WTC11 (cell line): ENCODE results near the gene MYBPHL. TPM values are rescaled to one million over a fixed set of nuclear protein-coding genes. Genes with fewer than 3 reads are reported as not detected.
A peak's percentile ranks its signal among the peaks of the same experiment; 100 is the strongest.

Experiments used
- ATAC-seq: fragments of 200-7000 bp; cut with Tn5 transposase; 2 replicates; pipeline ENCODE4 v1.10.0; 2021; ENCODE audit warnings: mild to moderate bottlenecking, moderate library complexity
- CTCF ChIA-PET: fragments of 300-600 bp; sonication (Branson Sonifier 250); formaldehyde crosslinking; loops from one replicate; lab custom pipeline; 2021; ENCODE audit warnings: antibody characterized with exemption; lab: Charles Lee
- POLR2A ChIA-PET: fragments of 350-600 bp; sonication (Branson Sonifier 250); formaldehyde crosslinking; loops from one replicate; lab custom pipeline; 2021; ENCODE audit warnings: antibody characterized with exemption; lab: Charles Lee
- DNase-seq: peaks from one replicate; pipeline ENCODE4 v3.0.0; 2021; ENCODE audit warnings: low spot score
- H3K27ac Mint-ChIP-seq: 2 replicates; pipeline ENCODE4 v1.8.0; 2021; ENCODE audit warnings: mixed read lengths
- H3K27me3 Mint-ChIP-seq: 2 replicates; pipeline ENCODE4 v1.8.0; 2021; ENCODE audit warnings: low read depth, mild to moderate bottlenecking, moderate library complexity, mixed read lengths
- H3K36me3 Mint-ChIP-seq: 2 replicates; pipeline ENCODE4 v1.8.0; 2021; ENCODE audit warnings: mixed read lengths
- H3K4me1 Mint-ChIP-seq: 2 replicates; pipeline ENCODE4 v1.8.0; 2022; ENCODE audit warnings: mixed read lengths
- H3K4me3 Mint-ChIP-seq: 2 replicates; pipeline ENCODE4 v1.8.0; 2021; ENCODE audit warnings: mild to moderate bottlenecking, moderate library complexity, mixed read lengths
- H3K9me3 Mint-ChIP-seq: 2 replicates; pipeline ENCODE4 v1.8.0; 2021; ENCODE audit warnings: mixed read lengths
- ELF4 ChIP-seq: sonication (generic); formaldehyde crosslinking; IDR thresholded peaks from 2 replicates; pipeline ENCODE4 v1.8.1; 2022; ENCODE audit warnings: low read depth, mild to moderate bottlenecking, moderate library complexity, missing genetic modification reagents
- ESRRA ChIP-seq: sonication (generic); formaldehyde crosslinking; IDR thresholded peaks from 2 replicates; pipeline ENCODE4 v1.8.1; 2022; ENCODE audit warnings: mild to moderate bottlenecking, missing genetic modification reagents, borderline replicate concordance
- FOXJ3 ChIP-seq: sonication (generic); formaldehyde crosslinking; IDR thresholded peaks from 2 replicates; pipeline ENCODE4 v1.9.0; 2021; ENCODE audit warnings: missing genetic modification reagents, mild to moderate bottlenecking, borderline replicate concordance
- JUN ChIP-seq: sonication (generic); formaldehyde crosslinking; IDR thresholded peaks from 2 replicates; pipeline ENCODE4 v1.8.0; 2023; ENCODE audit warnings: mild to moderate bottlenecking, missing genetic modification reagents
- NFATC4 ChIP-seq: fragments of 250-450 bp; sonication (Bioruptor Pico); IDR thresholded peaks from 2 replicates; pipeline ENCODE4 v1.9.0; 2021; ENCODE audit warnings: mild to moderate bottlenecking
- PRRX2 ChIP-seq: fragments of 250-450 bp; sonication (Bioruptor Pico); IDR thresholded peaks from 2 replicates; pipeline ENCODE4 v1.8.0; 2021; ENCODE audit warnings: mild to moderate bottlenecking
- RELA ChIP-seq: sonication (generic); formaldehyde crosslinking; IDR thresholded peaks from 2 replicates; pipeline ENCODE4 v1.8.1; 2022; ENCODE audit warnings: missing genetic modification reagents, mild to moderate bottlenecking, borderline replicate concordance
- RORB ChIP-seq: fragments of 250-450 bp; sonication (Bioruptor Pico); IDR thresholded peaks from 2 replicates; pipeline ENCODE4 v1.9.0; 2021; ENCODE audit warnings: mild to moderate bottlenecking
- SOX15 ChIP-seq: fragments of 250-450 bp; sonication (Bioruptor Pico); IDR thresholded peaks from 2 replicates; pipeline ENCODE4 v1.9.0; 2021; ENCODE audit warnings: mild to moderate bottlenecking
- SP1 ChIP-seq: sonication (generic); formaldehyde crosslinking; conservative IDR thresholded peaks from 2 replicates; pipeline ENCODE4 v1.8.1; 2022; ENCODE audit warnings: missing genetic modification reagents
- ZBTB21 ChIP-seq: sonication (generic); formaldehyde crosslinking; IDR thresholded peaks from 2 replicates; pipeline ENCODE4 v1.8.1; 2023; ENCODE audit warnings: mild to moderate bottlenecking, missing genetic modification reagents, borderline replicate concordance
- ZNF396 ChIP-seq: fragments of 250-450 bp; sonication (Bioruptor Pico); IDR thresholded peaks from 2 replicates; pipeline ENCODE4 v1.8.0; 2021; ENCODE audit warnings: mild to moderate bottlenecking, moderate library complexity, borderline replicate concordance
- total RNA-seq: library from RNA; stranded (reverse); gene quantifications from 3 replicates; pipeline ENCODE4 v1.2.3, GENCODE V29; 2021
- TF ChIP-seq, protein P1 (sequence below): sonication (generic); formaldehyde crosslinking; IDR thresholded peaks from 2 replicates; pipeline ENCODE4 v1.8.0; 2022; ENCODE audit warnings: mild to moderate bottlenecking, missing genetic modification reagents
- TF ChIP-seq, protein P2 (sequence below): sonication (generic); formaldehyde crosslinking; IDR thresholded peaks from 2 replicates; pipeline ENCODE4 v1.8.1; 2022; ENCODE audit warnings: low read depth, mild to moderate bottlenecking, moderate library complexity, missing genetic modification reagents, borderline replicate concordance
- TF ChIP-seq, protein P3 (sequence below): sonication (generic); formaldehyde crosslinking; IDR thresholded peaks from 2 replicates; pipeline ENCODE4 v1.8.0; 2022; ENCODE audit warnings: mild to moderate bottlenecking, missing genetic modification reagents
- TF ChIP-seq, protein P4 (sequence below): sonication (generic); formaldehyde crosslinking; IDR thresholded peaks from 2 replicates; pipeline ENCODE4 v1.8.1; 2022; ENCODE audit warnings: mild to moderate bottlenecking, missing genetic modification reagents, moderate library complexity, borderline replicate concordance
- TF ChIP-seq, protein P5 (sequence below): fragments of 250-450 bp; sonication (Bioruptor Pico); IDR thresholded peaks from 2 replicates; pipeline ENCODE4 v1.9.0; 2021; ENCODE audit warnings: mild to moderate bottlenecking
- TF ChIP-seq, protein P6 (sequence below): sonication (generic); formaldehyde crosslinking; IDR thresholded peaks from 2 replicates; pipeline ENCODE4 v1.8.0; 2023; ENCODE audit warnings: missing genetic modification reagents, mild to moderate bottlenecking, borderline replicate concordance

The MYBPHL gene
- total RNA-seq, 1 experiment from 2014 or later = 1.2 TPM

DNA sequence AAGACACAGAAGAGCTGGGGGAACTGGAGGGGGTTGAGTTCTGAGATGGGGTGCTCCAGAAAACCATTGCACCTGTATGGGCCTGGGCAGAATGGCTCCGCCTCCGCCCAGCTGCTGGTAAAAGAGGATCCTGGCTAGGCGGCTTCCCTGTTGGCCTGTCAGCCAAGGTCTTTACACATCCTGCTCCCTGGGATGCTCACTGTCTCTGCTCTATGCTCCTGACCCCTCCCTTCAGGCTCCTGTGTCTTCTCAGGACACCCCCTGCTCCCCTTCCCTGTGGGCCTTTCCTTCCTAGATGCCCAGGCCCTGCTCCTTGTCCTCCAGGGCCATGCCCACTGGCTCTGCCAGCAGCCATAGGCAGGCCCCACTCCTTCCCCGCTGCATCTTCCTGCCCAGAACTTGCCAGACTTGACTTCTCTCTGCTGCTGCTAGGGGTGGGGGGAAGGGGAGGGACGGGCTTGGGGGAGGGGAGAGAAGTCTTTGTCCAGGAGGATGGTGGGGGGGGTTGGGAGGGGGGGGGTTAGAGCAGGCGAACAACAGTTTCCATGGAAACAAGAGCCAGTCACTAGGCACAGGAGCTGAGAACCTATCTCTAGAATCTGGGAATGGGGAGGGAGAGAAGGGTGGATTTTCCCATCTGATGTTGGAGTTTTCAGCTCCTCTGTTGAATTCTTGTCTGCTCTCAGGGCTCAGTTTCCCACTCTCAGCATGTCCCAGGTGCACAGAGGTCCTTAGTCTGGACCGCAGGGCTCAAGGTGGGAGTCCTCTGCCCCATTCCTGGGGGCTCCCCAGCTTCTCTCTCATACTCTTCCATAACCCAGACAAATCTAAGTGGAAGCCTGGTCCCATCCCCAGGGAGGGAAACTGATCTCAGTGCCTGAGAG is 46.9 kb downstream of the MYBPHL start:
- H3K36me3 Mint-ChIP-seq = no peaks in the 10 kb centered on the region
- peak overlapping the region; percentile 67; the same call in 1 of the 2 replicates for H3K27ac Mint-ChIP-seq
- H3K27me3 Mint-ChIP-seq = no peaks in the 10 kb centered on the region
- no peak overlapping the region for H3K4me3 Mint-ChIP-seq
- no peak for DNase-seq
- no peaks in the 10 kb centered on the region for H3K9me3 Mint-ChIP-seq
- ChIA-PET POLR2A (interaction anchor here (0.9 kb wide), 1 partner anchor 21 kb away, joined by 3 read pairs; no protein-coding TSS in a partner anchor), CTCF (interaction anchor here (0.6 to 2.0 kb wide), 9 partner anchors 9 to 273 kb away, joined by 3 to 9 read pairs (median 4); partner anchors contain the start of gene SORT1)
- TF ChIP-seq, protein P1, sequence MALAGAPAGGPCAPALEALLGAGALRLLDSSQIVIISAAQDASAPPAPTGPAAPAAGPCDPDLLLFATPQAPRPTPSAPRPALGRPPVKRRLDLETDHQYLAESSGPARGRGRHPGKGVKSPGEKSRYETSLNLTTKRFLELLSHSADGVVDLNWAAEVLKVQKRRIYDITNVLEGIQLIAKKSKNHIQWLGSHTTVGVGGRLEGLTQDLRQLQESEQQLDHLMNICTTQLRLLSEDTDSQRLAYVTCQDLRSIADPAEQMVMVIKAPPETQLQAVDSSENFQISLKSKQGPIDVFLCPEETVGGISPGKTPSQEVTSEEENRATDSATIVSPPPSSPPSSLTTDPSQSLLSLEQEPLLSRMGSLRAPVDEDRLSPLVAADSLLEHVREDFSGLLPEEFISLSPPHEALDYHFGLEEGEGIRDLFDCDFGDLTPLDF (CRISPR knock-in tag) = no peak
- TF ChIP-seq RORB (CRISPR knock-in tag) (no peak), ESRRA (no peak), JUN (no peak), ZBTB21 (CRISPR knock-in tag) (no peak), FOXJ3 (no peak), SOX15 (no peak), ELF4 (no peak), SP1 (CRISPR knock-in tag) (no peak), PRRX2 (CRISPR knock-in tag) (no peak), ZNF396 (CRISPR knock-in tag) (no peak), NFATC4 (CRISPR knock-in tag) (no peak), RELA (CRISPR knock-in tag) (no peak)
- TF ChIP-seq, protein P2, sequence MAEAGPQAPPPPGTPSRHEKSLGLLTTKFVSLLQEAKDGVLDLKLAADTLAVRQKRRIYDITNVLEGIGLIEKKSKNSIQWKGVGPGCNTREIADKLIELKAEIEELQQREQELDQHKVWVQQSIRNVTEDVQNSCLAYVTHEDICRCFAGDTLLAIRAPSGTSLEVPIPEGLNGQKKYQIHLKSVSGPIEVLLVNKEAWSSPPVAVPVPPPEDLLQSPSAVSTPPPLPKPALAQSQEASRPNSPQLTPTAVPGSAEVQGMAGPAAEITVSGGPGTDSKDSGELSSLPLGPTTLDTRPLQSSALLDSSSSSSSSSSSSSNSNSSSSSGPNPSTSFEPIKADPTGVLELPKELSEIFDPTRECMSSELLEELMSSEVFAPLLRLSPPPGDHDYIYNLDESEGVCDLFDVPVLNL = no peak
- TF ChIP-seq, protein P3, sequence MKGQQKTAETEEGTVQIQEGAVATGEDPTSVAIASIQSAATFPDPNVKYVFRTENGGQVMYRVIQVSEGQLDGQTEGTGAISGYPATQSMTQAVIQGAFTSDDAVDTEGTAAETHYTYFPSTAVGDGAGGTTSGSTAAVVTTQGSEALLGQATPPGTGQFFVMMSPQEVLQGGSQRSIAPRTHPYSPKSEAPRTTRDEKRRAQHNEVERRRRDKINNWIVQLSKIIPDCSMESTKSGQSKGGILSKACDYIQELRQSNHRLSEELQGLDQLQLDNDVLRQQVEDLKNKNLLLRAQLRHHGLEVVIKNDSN (CRISPR knock-in tag) = no peak
- TF ChIP-seq, protein P4, sequence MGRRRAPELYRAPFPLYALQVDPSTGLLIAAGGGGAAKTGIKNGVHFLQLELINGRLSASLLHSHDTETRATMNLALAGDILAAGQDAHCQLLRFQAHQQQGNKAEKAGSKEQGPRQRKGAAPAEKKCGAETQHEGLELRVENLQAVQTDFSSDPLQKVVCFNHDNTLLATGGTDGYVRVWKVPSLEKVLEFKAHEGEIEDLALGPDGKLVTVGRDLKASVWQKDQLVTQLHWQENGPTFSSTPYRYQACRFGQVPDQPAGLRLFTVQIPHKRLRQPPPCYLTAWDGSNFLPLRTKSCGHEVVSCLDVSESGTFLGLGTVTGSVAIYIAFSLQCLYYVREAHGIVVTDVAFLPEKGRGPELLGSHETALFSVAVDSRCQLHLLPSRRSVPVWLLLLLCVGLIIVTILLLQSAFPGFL (CRISPR knock-in tag) = no peak
- TF ChIP-seq, protein P5, sequence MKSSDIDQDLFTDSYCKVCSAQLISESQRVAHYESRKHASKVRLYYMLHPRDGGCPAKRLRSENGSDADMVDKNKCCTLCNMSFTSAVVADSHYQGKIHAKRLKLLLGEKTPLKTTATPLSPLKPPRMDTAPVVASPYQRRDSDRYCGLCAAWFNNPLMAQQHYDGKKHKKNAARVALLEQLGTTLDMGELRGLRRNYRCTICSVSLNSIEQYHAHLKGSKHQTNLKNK (CRISPR knock-in tag) = no peak
- TF ChIP-seq, protein P6, sequence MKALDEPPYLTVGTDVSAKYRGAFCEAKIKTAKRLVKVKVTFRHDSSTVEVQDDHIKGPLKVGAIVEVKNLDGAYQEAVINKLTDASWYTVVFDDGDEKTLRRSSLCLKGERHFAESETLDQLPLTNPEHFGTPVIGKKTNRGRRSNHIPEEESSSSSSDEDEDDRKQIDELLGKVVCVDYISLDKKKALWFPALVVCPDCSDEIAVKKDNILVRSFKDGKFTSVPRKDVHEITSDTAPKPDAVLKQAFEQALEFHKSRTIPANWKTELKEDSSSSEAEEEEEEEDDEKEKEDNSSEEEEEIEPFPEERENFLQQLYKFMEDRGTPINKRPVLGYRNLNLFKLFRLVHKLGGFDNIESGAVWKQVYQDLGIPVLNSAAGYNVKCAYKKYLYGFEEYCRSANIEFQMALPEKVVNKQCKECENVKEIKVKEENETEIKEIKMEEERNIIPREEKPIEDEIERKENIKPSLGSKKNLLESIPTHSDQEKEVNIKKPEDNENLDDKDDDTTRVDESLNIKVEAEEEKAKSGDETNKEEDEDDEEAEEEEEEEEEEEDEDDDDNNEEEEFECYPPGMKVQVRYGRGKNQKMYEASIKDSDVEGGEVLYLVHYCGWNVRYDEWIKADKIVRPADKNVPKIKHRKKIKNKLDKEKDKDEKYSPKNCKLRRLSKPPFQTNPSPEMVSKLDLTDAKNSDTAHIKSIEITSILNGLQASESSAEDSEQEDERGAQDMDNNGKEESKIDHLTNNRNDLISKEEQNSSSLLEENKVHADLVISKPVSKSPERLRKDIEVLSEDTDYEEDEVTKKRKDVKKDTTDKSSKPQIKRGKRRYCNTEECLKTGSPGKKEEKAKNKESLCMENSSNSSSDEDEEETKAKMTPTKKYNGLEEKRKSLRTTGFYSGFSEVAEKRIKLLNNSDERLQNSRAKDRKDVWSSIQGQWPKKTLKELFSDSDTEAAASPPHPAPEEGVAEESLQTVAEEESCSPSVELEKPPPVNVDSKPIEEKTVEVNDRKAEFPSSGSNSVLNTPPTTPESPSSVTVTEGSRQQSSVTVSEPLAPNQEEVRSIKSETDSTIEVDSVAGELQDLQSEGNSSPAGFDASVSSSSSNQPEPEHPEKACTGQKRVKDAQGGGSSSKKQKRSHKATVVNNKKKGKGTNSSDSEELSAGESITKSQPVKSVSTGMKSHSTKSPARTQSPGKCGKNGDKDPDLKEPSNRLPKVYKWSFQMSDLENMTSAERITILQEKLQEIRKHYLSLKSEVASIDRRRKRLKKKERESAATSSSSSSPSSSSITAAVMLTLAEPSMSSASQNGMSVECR (CRISPR knock-in tag) = no peak
- TF ChIP-seq, all 79 proteins: peak for 0
- H3K4me1 Mint-ChIP-seq = peaks cover 33% of the 10 kb centered on the region
- ATAC-seq = 0 out of 2 replicates have a peak, but pooled peaks have one; percentile 3
